Sigmoid colon (tissue), 3 donors: ENCODE results near the gene LUZP1.

Experiments used
- CTCF ChIP-seq, 4 experiments: fragments of 450-650 bp in 3 of 4; fragments of 200-600 bp in 1 of 4; IDR thresholded peaks; one replicate each; pipeline ENCODE4 v1.5.1; 2016 to 2019; ENCODE audit warnings: antibody characterized with exemption in 4 of 4, mild to moderate bottlenecking in 3 of 4, moderate library complexity in 2 of 4
- POLR2A ChIP-seq, 2 donors: fragments of 450-650 bp; IDR thresholded peaks; one replicate each; pipeline ENCODE4 v1.6.1; 2016; ENCODE audit warnings: antibody characterized with exemption in 2 of 2, mild to moderate bottlenecking in 2 of 2, moderate library complexity in 2 of 2

GRCh38 chr1:23101101-23101827 lies 67.4 kb downstream of the LUZP1 start:
- TF ChIP-seq CTCF (IDR thresholded peaks at IDR 0.05), result no peak
- no peak for TF ChIP-seq POLR2A (IDR thresholded peaks at IDR 0.05)
